Progenitor cell of endocrine pancreas (in vitro differentiated cells): ENCODE measurements around the gene CPAMD8. TPM values are rescaled to one million over a fixed set of nuclear protein-coding genes. Genes with fewer than 3 reads are reported as not detected.
A peak's percentile ranks its signal among the peaks of the same experiment; 100 is the strongest.

Source experiments
- DNase-seq: peaks from one replicate; pipeline ENCODE4 v3.0.0; 2021; ENCODE audit warnings: low spot score; ENCODE audit not compliant: unreplicated experiment
- H3K27ac Mint-ChIP-seq: 2 replicates; pipeline ENCODE4 v1.8.0; 2021; ENCODE audit warnings: mild to moderate bottlenecking, moderate library complexity, mixed read lengths
- H3K27me3 Mint-ChIP-seq: 2 replicates; pipeline ENCODE4 v1.8.0; 2021; ENCODE audit warnings: mixed read lengths
- H3K36me3 Mint-ChIP-seq: 2 replicates; pipeline ENCODE4 v1.8.0; 2022; ENCODE audit warnings: mixed read lengths; ENCODE audit not compliant: insufficient read depth
- H3K4me1 Mint-ChIP-seq: 2 replicates; pipeline ENCODE4 v1.8.0; 2021; ENCODE audit warnings: low read depth, mixed read lengths
- H3K4me3 Mint-ChIP-seq: 2 replicates; pipeline ENCODE4 v1.8.0; 2021; ENCODE audit warnings: low read depth, mild to moderate bottlenecking, moderate library complexity, mixed read lengths
- H3K9me3 Mint-ChIP-seq: 2 replicates; pipeline ENCODE4 v1.8.0; 2021; ENCODE audit warnings: low read depth, mixed read lengths
- total RNA-seq: library from RNA; stranded (reverse); gene quantifications from 2 replicates; pipeline ENCODE4 v1.2.1, GENCODE V29; 2021
- TF ChIP-seq, protein P1 (sequence below): fragments of 200-600 bp; sonication (generic); IDR thresholded peaks from one replicate; pipeline ENCODE4 v1.5.0; 2021; ENCODE audit warnings: antibody characterized with exemption, mild to moderate bottlenecking; ENCODE audit not compliant: unreplicated experiment

Gene CPAMD8
- total RNA-seq, 1 donor from 2014 or later, result 63.4 TPM

GRCh38 chr19:17043744-17044143 is 17.1 kb upstream of the CPAMD8 start:
- Mint-ChIP-seq H3K27ac (no peak overlapping the region), H3K27me3 (peaks cover 4% of the 10 kb centered on the region), H3K4me1 (peaks cover 1% of the 10 kb centered on the region), H3K4me3 (no peak overlapping the region), H3K36me3 (no peaks in the 10 kb centered on the region), H3K9me3 (no peaks in the 10 kb centered on the region)
- TF ChIP-seq, protein P1, sequence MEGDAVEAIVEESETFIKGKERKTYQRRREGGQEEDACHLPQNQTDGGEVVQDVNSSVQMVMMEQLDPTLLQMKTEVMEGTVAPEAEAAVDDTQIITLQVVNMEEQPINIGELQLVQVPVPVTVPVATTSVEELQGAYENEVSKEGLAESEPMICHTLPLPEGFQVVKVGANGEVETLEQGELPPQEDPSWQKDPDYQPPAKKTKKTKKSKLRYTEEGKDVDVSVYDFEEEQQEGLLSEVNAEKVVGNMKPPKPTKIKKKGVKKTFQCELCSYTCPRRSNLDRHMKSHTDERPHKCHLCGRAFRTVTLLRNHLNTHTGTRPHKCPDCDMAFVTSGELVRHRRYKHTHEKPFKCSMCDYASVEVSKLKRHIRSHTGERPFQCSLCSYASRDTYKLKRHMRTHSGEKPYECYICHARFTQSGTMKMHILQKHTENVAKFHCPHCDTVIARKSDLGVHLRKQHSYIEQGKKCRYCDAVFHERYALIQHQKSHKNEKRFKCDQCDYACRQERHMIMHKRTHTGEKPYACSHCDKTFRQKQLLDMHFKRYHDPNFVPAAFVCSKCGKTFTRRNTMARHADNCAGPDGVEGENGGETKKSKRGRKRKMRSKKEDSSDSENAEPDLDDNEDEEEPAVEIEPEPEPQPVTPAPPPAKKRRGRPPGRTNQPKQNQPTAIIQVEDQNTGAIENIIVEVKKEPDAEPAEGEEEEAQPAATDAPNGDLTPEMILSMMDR, result no peak
- DNase-seq, result no peak

- Mint-ChIP-seq H3K4me1 (peaks cover 1% of the 10 kb centered on the region), H3K9me3 (no peaks in the 10 kb centered on the region), H3K27ac (peak overlapping the region; percentile 49), H3K27me3 (peaks cover 10% of the 10 kb centered on the region), H3K36me3 (no peaks in the 10 kb centered on the region), H3K4me3 (no peak overlapping the region)
- TF ChIP-seq, protein P1, result no peak
- DNase-seq, result no peak
These were observed 15.4 kb upstream of the CPAMD8 start for GRCh38 chr19:17041976-17042375.

GRCh38 chr19:17037966-17038500 is 11.4 kb upstream of the CPAMD8 start:
- peaks cover 10% of the 10 kb centered on the region for H3K27me3 Mint-ChIP-seq
- no peaks in the 10 kb centered on the region for H3K9me3 Mint-ChIP-seq
- no peak for DNase-seq
- H3K36me3 Mint-ChIP-seq, result no peaks in the 10 kb centered on the region
- no peak overlapping the region for H3K27ac Mint-ChIP-seq
- no peak overlapping the region for H3K4me3 Mint-ChIP-seq
- peaks cover 1% of the 10 kb centered on the region for H3K4me1 Mint-ChIP-seq
- TF ChIP-seq, protein P1, result no peak

- Mint-ChIP-seq H3K9me3 (no peaks in the 10 kb centered on the region), H3K27ac (no peak overlapping the region), H3K36me3 (no peaks in the 10 kb centered on the region), H3K4me3 (no peak overlapping the region), H3K27me3 (peaks cover 16% of the 10 kb centered on the region), H3K4me1 (peaks cover 1% of the 10 kb centered on the region)
- TF ChIP-seq, protein P1, result no peak
- no peak for DNase-seq
These were observed 10.6 kb upstream of the CPAMD8 start for GRCh38 chr19:17037184-17037583.

DNA sequence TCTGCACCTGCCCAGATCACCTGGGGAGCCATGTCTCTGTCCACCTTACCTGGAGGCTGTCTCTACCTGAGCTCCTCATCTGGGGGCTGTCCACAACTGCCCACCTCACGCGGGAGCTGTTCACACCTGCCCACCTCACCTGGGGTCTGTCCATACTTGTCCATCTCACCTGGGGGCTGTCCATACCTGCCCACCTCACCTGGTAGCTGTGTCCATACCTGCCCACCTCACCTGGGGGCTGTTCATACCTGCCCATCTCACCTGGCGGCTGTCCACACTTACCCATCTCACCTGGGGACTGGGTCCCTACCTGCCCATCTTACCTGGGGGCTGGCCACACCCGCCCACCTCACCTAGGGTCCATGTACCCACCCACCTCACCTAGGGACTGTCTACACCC is 10.0 kb upstream of the CPAMD8 start:
- TF ChIP-seq, protein P1, result no peak
- H3K27ac Mint-ChIP-seq, result no peak overlapping the region
- DNase-seq, result no peak
- no peaks in the 10 kb centered on the region for H3K9me3 Mint-ChIP-seq
- H3K27me3 Mint-ChIP-seq, result peaks cover 16% of the 10 kb centered on the region
- H3K36me3 Mint-ChIP-seq, result no peaks in the 10 kb centered on the region
- H3K4me3 Mint-ChIP-seq, result no peak overlapping the region
- H3K4me1 Mint-ChIP-seq, result peaks cover 1% of the 10 kb centered on the region
